GM12872 (cell line): ENCODE measurements around the gene SLC24A3.

Experiments used
- CTCF ChIP-seq: IDR thresholded peaks from 3 replicates; pipeline ENCODE4 v1.5.1; 2011; ENCODE audit warnings: low read depth, mild to moderate bottlenecking, low read length, moderate library complexity; ENCODE audit not compliant: insufficient read depth

The SLC24A3 gene

GRCh38 chr20:19683822-19684221, 471.4 kb downstream of the SLC24A3 start:
- no peak for TF ChIP-seq CTCF

GRCh38 chr20:19688031-19688806, 475.8 kb downstream of the SLC24A3 start:
- TF ChIP-seq CTCF, result peak; percentile 28; the same call in 1 of the 3 replicates

- no peak for TF ChIP-seq CTCF
Observed at GRCh38 chr20:19690462-19690861, 478.0 kb downstream of the SLC24A3 start.

GRCh38 chr20:19691125-19691524, 478.7 kb downstream of the SLC24A3 start:
- TF ChIP-seq CTCF, result no peak

GRCh38 chr20:19692100-19692499, 479.7 kb downstream of the SLC24A3 start:
- TF ChIP-seq CTCF, result no peak

GRCh38 chr20:19692685-19693119, 480.3 kb downstream of the SLC24A3 start:
- peak; percentile 92 for TF ChIP-seq CTCF

GRCh38 chr20:19693508-19693907, 481.1 kb downstream of the SLC24A3 start:
- no peak for TF ChIP-seq CTCF
